Natural killer cell treated with Interleukin-12 subunit alpha and Interleukin-12 subunit beta and Interleukin-15 and Interleukin-18, amount 100 ng/mL, for 72 hours (primary cell): ENCODE data around the gene CNNM2. TPM values are rescaled to one million over a fixed set of nuclear protein-coding genes. Genes with fewer than 3 reads are reported as not detected.

Experiments
- ATAC-seq, 2 donors: fragments of 150-1000 bp; cut with Tn5 transposase in 1 of 2; sonication (Bioruptor Pico), chemical (Tn5 transposase) in 1 of 2; 2 replicates each; pipeline ENCODE4 v1.10.0; 2021
- DNase-seq: peaks from one replicate; pipeline ENCODE4 v3.0.0; 2022; ENCODE audit warnings: low spot score
- H3K27ac Mint-ChIP-seq, 2 donors: 1 replicate in 1 of 2; 2 replicates in 1 of 2; pipeline ENCODE4 v1.8.0; 2022; ENCODE audit warnings: mixed read lengths in 2 of 2, mild to moderate bottlenecking in 1 of 2, moderate library complexity in 1 of 2
- H3K27me3 Mint-ChIP-seq, 2 donors: 1 replicate in 1 of 2; 2 replicates in 1 of 2; pipeline ENCODE4 v1.8.0; 2022; ENCODE audit warnings: mixed read lengths in 2 of 2
- H3K36me3 Mint-ChIP-seq: one replicate; pipeline ENCODE4 v1.8.0; 2022; ENCODE audit warnings: mixed read lengths
- H3K4me1 Mint-ChIP-seq, 2 donors: 1 replicate in 1 of 2; 2 replicates in 1 of 2; pipeline ENCODE4 v1.8.0; 2022; ENCODE audit warnings: low read depth in 2 of 2, mixed read lengths in 2 of 2, mild to moderate bottlenecking in 1 of 2
- H3K4me3 Mint-ChIP-seq: one replicate; pipeline ENCODE4 v1.8.0; 2022; ENCODE audit warnings: mixed read lengths
- H3K9me3 Mint-ChIP-seq: 2 replicates; pipeline ENCODE4 v1.8.0; 2022; ENCODE audit warnings: mixed read lengths
- total RNA-seq, 2 donors: library from RNA; stranded (reverse); gene quantifications; one replicate each; pipeline ENCODE4 v1.2.3, GENCODE V29; 2022

CNNM2 gene
- total RNA-seq = 10 to 100 TPM in 1 of 2 donors, 1 to 10 TPM in 1; 6.2 to 11.2 TPM

DNA sequence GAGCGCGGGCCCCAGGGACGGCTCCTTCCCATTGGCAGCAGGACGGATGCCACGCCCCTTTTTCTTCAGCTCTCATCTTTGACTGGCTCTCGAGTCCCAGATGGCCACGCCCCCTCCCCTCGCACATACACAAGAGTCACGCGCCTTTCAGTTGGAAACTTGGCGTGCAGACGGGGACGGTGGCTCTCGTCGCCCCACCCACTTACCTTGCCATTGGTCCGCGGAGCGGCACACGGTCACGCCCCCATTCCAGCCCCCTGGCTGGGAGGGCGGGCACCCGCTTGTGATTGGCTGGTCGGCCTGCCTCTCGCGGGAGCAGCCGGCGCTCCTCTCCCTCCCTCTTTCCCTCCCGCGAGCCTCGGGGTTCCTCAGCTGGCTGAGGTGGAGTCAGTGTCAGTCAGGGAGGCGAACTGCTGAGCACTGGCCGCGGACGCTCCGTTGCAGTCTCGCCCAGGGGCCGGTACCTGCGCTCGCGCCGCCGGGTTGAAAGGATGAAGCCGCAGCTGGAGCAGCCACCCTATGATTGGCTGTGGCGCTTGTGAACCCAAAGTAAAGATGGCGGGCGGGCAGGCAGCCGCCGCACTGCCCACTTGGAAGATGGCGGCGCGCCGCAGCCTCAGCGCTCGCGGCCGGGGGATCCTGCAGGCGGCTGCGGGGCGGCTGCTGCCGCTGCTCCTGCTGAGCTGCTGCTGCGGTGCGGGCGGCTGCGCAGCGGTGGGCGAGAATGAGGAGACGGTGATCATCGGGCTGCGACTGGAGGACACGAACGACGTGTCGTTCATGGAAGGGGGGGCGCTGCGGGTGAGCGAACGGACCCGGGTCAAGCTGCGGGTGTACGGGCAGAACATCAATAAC lies at the start of gene CNNM2:
TSS of gene CNNM2 (plus strand) at position 333 of the 855 bp plus-strand sequence. CDS start at position 520, 187 bp downstream.
- Mint-ChIP-seq H3K4me1 (peaks cover 24 to 39% of the 10 kb centered on the region in 2 donors), H3K4me3 (peak within 1 kb of the TSS; percentile 92)
- ATAC-seq = peak; percentile 97

DNA sequence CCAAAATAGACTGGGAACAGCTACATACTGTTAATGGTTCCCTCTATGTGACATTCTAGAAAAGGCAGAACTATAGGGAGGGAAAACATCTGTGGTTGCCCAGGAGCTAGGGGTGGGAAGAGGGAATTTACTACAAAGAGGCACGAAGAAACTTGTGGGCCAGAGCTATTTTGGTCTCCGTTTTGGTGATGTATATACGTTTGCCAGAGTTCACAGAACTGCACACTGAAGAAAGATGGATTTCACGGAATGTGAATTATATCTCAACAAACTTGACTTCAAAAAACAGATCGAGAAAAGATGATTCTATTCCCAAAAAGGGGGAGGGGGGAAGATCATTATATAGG lies 49.2 kb upstream of the CNNM2 start:
- Mint-ChIP-seq H3K4me3 (peak overlapping the region; percentile 38), H3K36me3 (peaks cover 1% of the 10 kb centered on the region), H3K4me1 (peaks cover 11 to 17% of the 10 kb centered on the region in 2 donors), H3K9me3 (no peaks in the 10 kb centered on the region), H3K27ac (no peak overlapping the region), H3K27me3 (peaks cover 20 to 28% of the 10 kb centered on the region in 2 donors)
- DNase-seq (no peak), ATAC-seq (no peak)

More for the DNA sequence above, at the start of gene CNNM2:
- peak; percentile 100 for DNase-seq
- Mint-ChIP-seq H3K27ac (peak within 1 kb of the TSS; percentile 88 to 93), H3K9me3 (no peaks in the 10 kb centered on the region), H3K27me3 (peaks cover 10 to 14% of the 10 kb centered on the region in 2 donors), H3K36me3 (no peaks in the 10 kb centered on the region)

DNA sequence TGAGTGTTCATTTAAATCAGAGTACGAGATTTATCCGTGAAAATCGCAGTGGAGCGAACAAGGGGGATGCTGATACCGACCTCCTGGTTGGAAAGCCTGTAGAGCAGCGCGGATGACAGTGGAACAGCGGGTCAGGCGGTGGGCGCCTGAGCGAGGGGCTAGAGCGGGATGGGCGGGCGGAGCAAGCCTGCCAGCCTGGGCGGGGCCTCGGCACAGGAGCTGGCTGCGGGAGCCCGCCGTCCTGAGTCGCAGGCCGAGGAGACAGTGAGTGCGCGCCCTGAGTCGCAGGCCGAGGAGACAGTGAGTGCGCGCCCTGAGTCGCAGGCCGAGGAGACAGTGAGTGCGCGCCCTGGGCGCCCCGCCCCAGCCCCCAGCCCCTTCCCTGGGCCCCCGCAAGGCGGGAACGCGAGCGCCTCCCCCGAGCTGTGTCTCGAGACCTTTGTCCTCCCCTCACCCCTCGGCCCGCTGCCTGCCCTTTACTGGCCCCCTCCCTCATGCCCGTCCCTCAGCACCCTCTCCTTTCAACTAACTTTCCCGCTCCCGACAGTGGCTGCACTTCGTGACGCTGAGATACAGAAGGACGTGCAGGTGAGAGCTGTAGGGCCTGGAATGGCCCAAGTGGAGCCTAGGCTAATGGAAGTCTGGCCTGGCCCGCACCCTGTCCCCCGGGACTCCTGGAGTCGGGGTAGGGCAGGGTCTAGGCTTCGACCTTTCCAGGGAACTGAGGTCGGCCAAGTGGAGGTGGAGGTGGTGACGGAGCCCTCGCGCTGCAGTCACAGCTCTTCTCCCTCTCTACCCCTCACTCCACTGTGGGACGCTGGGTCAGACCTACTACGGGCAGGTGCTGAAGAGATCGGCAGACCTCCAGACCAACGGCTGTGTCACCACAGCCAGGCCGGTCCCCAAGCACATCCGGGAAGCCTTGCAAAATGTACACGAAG lies 48.6 kb upstream of the CNNM2 start, which contains the start of gene AS3MT:
TSS of gene AS3MT (plus strand) at position 213 of the 941 bp plus-strand sequence. CDS start at position 336, 123 bp downstream.
- Mint-ChIP-seq H3K36me3 (no peaks in the 10 kb centered on the region), H3K27ac (no peak within 1 kb of the TSS), H3K4me1 (peaks cover 11 to 17% of the 10 kb centered on the region in 2 donors), H3K4me3 (peak within 1 kb of the TSS; percentile 38), H3K9me3 (no peaks in the 10 kb centered on the region), H3K27me3 (peaks cover 20 to 33% of the 10 kb centered on the region in 2 donors)
- no peak for DNase-seq
- peak; percentile 67 to 75 for ATAC-seq

DNA sequence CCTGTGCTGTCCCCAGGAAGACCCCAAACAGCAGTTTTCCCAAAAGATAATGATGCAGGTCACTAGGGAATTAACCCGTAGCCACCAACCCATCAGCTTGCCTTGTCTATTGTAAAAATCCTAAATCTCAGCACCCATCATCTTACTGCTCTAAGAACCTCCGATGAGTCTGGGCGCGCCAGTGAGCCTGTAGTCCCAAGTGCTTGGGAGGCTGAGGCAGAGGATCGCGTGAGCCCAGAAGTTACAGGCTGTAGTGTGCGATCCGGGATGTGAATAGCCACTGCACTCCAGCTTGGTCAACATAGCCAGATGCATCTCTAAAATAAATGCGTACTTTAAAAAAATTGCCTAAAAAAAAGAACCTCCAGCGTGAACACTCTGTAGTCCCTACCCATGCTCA lies 47.9 kb upstream of the CNNM2 start:
- DNase-seq (no peak), ATAC-seq (no peak)
- Mint-ChIP-seq H3K9me3 (no peaks in the 10 kb centered on the region), H3K27ac (no peak overlapping the region), H3K27me3 (peaks cover 20 to 33% of the 10 kb centered on the region in 2 donors), H3K36me3 (no peaks in the 10 kb centered on the region), H3K4me3 (peak overlapping the region; percentile 36), H3K4me1 (peaks cover 11 to 17% of the 10 kb centered on the region in 2 donors)

DNA sequence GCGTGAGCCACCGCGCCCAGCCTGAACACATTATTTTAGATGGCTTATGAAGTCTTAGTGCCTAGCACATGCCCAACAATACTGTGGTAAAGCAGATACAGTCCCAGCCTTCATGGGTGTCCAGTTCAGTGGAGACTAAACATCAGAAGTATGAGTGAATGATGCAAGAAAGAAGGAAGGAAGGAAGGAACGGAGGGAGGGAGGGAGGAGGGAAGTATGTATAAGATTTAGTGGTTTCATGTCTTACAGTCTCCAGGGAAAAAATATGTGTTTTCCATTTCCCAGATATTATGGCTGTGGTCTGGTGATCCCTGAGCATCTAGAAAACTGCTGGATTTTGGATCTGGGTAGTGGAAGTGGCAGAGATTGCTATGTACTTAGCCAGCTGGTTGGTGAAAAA lies 45.9 kb upstream of the CNNM2 start:
- no peaks in the 10 kb centered on the region for H3K36me3 Mint-ChIP-seq

DNA sequence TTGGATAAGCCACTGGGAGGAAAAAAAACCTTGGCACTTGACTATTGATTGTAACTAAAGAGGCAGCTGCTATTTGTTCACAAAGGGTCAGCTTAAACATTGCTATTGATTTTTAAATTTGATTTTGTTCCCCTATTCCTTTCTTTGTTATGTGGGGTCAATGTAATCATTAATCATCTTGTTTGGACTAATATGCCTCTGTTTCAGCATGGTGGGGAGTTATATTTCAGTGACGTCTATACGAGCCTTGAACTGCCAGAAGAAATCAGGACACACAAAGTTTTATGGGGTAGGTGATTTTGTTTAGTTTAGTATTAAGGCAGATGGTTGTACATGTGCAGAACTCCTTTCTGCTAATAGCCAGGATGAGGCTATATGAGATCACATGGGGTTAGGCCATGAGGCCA lies 41.3 kb upstream of the CNNM2 start:
- Mint-ChIP-seq H3K4me1 (no peaks in the 10 kb centered on the region), H3K27me3 (peaks cover 0 to 12% of the 10 kb centered on the region in 2 donors), H3K9me3 (no peaks in the 10 kb centered on the region), H3K4me3 (no peak overlapping the region), H3K27ac (no peak overlapping the region), H3K36me3 (no peaks in the 10 kb centered on the region)
- ATAC-seq = no peak
- DNase-seq = no peak

More for the DNA sequence above, 45.9 kb upstream of the CNNM2 start:
- Mint-ChIP-seq H3K27ac (no peak overlapping the region), H3K27me3 (peaks cover 20 to 33% of the 10 kb centered on the region in 2 donors), H3K4me3 (no peak overlapping the region), H3K4me1 (peaks cover 11 to 17% of the 10 kb centered on the region in 2 donors), H3K9me3 (no peaks in the 10 kb centered on the region)
- DNase-seq = no peak
- ATAC-seq = no peak

DNA sequence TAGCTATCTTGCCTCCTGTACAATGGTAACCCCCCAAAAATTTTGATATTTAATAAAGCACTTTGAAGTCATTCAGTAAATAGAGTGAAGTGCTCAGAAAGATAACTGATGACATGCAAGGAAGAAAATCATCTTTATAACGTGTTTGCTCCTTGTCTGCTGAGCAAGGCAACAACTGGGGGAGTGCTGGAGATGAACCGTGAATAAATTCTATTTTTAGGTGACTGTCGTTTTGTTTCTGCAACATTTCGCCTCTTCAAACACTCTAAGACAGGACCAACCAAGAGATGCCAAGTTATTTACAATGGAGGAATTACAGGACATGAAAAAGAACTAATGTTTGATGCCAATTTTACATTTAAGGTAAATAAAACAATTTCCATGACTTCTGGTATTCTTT lies 39.5 kb upstream of the CNNM2 start:
- H3K4me1 Mint-ChIP-seq = no peaks in the 10 kb centered on the region
- H3K4me3 Mint-ChIP-seq = no peak overlapping the region
- no peaks in the 10 kb centered on the region for H3K36me3 Mint-ChIP-seq
- ATAC-seq (no peak), DNase-seq (no peak)
- H3K27me3 Mint-ChIP-seq = peaks cover 0 to 4% of the 10 kb centered on the region in 2 donors
- no peak overlapping the region for H3K27ac Mint-ChIP-seq
- H3K9me3 Mint-ChIP-seq = no peaks in the 10 kb centered on the region

DNA sequence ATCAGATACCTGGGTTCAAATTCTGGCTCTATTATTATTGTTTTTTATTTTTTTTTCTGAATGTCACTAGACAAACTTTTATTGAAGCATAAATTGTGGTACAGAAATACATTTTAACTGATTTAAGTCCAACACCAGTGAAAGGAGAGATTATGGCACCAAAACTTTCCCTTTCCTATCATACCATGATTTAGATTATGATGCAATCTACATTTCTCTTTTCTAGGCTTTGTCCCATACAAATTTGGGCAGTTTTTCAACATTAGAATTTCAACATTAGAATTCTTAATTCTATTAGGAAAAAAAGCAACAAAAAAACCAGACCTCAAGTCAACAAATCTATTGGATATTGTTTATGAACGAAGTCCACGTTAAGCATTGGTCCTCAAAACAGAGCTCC lies 37.8 kb upstream of the CNNM2 start:
- DNase-seq (no peak), ATAC-seq (no peak)
- Mint-ChIP-seq H3K4me3 (no peak overlapping the region), H3K4me1 (no peaks in the 10 kb centered on the region), H3K27me3 (no peaks in the 10 kb centered on the region), H3K27ac (no peak overlapping the region), H3K36me3 (no peaks in the 10 kb centered on the region), H3K9me3 (no peaks in the 10 kb centered on the region)

DNA sequence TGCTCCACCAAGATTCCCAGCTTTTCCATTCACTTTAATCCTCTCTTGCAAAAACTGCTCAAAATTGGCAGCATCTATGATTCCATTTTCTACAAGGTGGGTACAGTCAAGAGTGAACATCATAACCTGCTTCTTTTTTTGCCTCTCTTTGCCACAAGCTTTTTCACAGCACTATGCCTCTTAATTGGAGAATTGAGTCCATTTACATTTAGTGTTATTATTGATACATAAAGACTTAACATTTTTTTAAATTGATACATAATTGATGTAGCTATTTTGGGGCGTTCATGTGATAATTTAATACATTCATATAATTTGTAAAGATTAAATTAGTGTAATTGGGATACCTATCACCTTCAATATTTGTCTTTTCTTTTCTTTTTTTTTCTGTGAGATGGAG lies 30.0 kb upstream of the CNNM2 start:
- no peak for DNase-seq
- Mint-ChIP-seq H3K36me3 (no peaks in the 10 kb centered on the region), H3K9me3 (no peaks in the 10 kb centered on the region), H3K27me3 (no peaks in the 10 kb centered on the region), H3K4me1 (no peaks in the 10 kb centered on the region), H3K4me3 (no peak overlapping the region), H3K27ac (no peak overlapping the region)
- no peak for ATAC-seq

DNA sequence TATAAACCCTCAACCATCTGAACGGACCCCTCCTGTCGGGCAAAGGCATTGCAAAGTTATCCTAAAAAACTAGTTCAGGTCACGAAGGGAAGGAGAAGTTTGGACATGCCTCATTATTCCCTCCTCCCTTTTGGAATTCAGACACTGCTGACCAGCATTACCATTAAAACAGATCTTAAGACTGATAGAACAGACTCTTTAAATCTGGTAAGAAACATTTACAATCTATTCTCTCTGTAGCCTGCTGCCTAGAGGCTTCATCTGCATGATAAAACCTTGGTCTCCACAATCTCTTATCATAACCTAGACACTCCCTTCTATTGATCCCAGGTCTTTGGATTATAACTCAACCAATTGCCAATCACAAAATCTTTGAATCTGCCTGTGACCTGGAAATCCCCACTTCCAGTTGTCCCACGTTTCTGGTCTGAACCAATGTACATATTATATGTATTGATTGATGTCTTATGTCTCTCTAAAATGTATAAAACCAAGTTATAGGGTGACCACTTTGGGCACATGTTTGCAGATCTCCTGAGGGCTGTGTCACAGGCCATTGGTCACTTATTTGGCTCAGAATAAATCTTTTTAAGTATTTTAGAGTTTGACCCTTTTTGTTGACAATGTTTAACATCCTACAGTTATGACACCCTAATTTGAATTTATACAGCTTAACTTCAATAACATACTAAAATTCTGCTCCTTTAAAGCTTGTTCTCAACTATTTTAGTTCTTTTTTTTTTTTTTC lies 23.5 kb upstream of the CNNM2 start:
- Mint-ChIP-seq H3K4me1 (no peaks in the 10 kb centered on the region), H3K36me3 (no peaks in the 10 kb centered on the region), H3K27ac (no peak overlapping the region), H3K9me3 (no peaks in the 10 kb centered on the region), H3K4me3 (no peak overlapping the region), H3K27me3 (no peaks in the 10 kb centered on the region)
- ATAC-seq = no peak
- no peak for DNase-seq

DNA sequence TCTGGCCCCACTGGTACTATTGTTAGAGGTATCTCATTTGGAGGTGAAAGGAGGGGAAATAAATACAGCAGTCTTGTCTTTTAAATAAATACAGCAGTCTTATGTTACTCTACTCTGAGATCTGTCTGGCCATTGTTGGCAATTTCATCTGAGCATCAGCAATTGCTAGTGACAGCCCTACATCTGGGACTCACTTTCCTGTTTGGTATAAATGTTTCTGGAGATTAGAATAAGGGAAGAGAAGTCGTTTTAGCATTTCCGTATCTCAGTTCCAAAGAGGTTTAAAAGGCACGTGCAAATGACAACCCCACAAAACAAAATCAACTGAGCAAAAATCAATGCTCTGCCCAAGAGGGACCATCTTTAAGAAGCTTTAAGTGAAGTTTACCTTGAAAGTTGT lies 18.1 kb upstream of the CNNM2 start:
- no peaks in the 10 kb centered on the region for H3K4me1 Mint-ChIP-seq
- H3K36me3 Mint-ChIP-seq = no peaks in the 10 kb centered on the region
- no peak overlapping the region for H3K27ac Mint-ChIP-seq
- H3K9me3 Mint-ChIP-seq = no peaks in the 10 kb centered on the region
- DNase-seq (no peak), ATAC-seq (no peak)
- H3K27me3 Mint-ChIP-seq = no peaks in the 10 kb centered on the region
- H3K4me3 Mint-ChIP-seq = no peak overlapping the region

DNA sequence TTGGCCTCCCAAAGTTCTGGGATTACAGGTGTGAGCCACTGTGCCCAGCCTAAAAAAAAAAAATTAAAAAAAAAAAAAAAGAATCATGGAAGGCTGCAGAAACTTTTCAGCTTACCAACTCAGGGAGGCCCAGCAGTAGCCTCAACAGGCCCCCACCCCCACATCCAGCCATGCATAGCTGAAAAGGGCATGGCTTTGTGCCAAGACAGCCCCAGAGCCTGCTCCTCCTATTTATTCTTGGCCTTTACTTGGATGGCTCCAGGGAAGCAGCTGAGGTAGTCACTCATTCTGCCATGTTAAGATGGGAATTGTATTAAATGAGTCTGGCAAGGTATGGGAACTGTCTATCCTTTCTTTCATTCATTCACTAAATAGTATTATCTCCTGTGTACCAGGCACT lies 13.7 kb upstream of the CNNM2 start:
- Mint-ChIP-seq H3K4me1 (no peaks in the 10 kb centered on the region), H3K4me3 (no peak overlapping the region), H3K9me3 (no peaks in the 10 kb centered on the region), H3K27ac (no peak overlapping the region), H3K36me3 (no peaks in the 10 kb centered on the region), H3K27me3 (no peaks in the 10 kb centered on the region)
- DNase-seq (no peak), ATAC-seq (no peak)

DNA sequence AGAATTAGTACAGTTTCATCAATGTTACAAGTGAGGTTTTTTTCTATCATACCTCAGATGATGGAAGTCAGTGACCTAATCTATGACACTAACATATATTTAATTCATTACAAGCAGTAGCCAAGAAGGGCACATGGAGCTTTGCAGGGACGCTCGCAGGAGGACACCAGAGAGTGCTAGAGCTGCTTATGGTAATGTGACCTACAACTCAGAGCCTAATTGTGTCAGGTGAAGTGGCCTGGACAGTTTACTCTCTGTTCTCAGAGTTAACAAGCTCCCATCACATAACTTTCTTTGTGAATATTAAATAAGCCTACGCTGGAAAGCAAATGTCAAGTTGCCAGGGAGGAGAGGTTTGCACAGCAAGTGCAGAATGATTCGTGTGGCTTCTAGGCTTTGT lies 11.6 kb upstream of the CNNM2 start:
- Mint-ChIP-seq H3K4me3 (no peak overlapping the region), H3K27me3 (no peaks in the 10 kb centered on the region), H3K36me3 (no peaks in the 10 kb centered on the region), H3K27ac (no peak overlapping the region), H3K4me1 (no peaks in the 10 kb centered on the region), H3K9me3 (no peaks in the 10 kb centered on the region)
- ATAC-seq = no peak
- no peak for DNase-seq
